Fibroblast of lung (primary cell): ENCODE data around the gene SPATA31D4. TPM values are rescaled to one million over a fixed set of nuclear protein-coding genes. Genes with fewer than 3 reads are reported as not detected.

Experiments used
- DNase-seq, 2 donors: peaks; one replicate each; pipeline versions ENCODE4 v3.0.0 to v3.0.0-alpha.2; 2010; ENCODE audit warnings: low read depth in 2 of 2
- H2AFZ ChIP-seq: 2 replicates; pipeline ENCODE4 v1.5.1; 2012; ENCODE audit warnings: low read length, control low read depth, inconsistent platforms
- H3K27ac ChIP-seq: 2 replicates; pipeline ENCODE4 v1.5.1; 2011; ENCODE audit warnings: low read length, control low read depth; ENCODE audit not compliant: insufficient read depth
- H3K27me3 ChIP-seq: 2 replicates; pipeline ENCODE4 v1.5.1; 2011; ENCODE audit warnings: mild to moderate bottlenecking, low read length; ENCODE audit not compliant: control insufficient read depth, insufficient read depth
- H3K36me3 ChIP-seq: 2 replicates; pipeline ENCODE4 v1.5.1; 2011; ENCODE audit warnings: low read length; ENCODE audit not compliant: control insufficient read depth, insufficient read depth
- H3K4me1 ChIP-seq: 2 replicates; pipeline ENCODE4 v1.5.1; 2011; ENCODE audit warnings: low read length; ENCODE audit not compliant: control insufficient read depth, insufficient read depth; ENCODE audit errors: extremely low read depth
- H3K4me2 ChIP-seq: 2 replicates; pipeline ENCODE4 v1.5.1; 2011; ENCODE audit warnings: low read length, control low read depth; ENCODE audit not compliant: insufficient read depth; ENCODE audit errors: extremely low read depth
- H3K4me3 ChIP-seq, 4 experiments: fragments of 200-600 bp in 1 of 4; sonication (generic) in 1 of 4; replicated peaks in 1 of 4; 2 replicates each; pipeline ENCODE4 v1.5.1; 2011 to 2016; ENCODE audit warnings: low read length in 4 of 4, low read depth in 3 of 4, mild to moderate bottlenecking in 3 of 4, control low read depth in 2 of 4, inconsistent platforms in 1 of 4, mixed read lengths in 1 of 4; ENCODE audit not compliant: insufficient read depth in 1 of 4; ENCODE audit errors: control extremely low read depth in 1 of 4
- H3K79me2 ChIP-seq: 2 replicates; pipeline ENCODE4 v1.5.1; 2012; ENCODE audit warnings: mild to moderate bottlenecking, low read length, inconsistent platforms; ENCODE audit not compliant: control insufficient read depth, insufficient read depth
- H3K9ac ChIP-seq: 2 replicates; pipeline ENCODE4 v1.5.1; 2011; ENCODE audit warnings: mild to moderate bottlenecking, low read length, control low read depth; ENCODE audit not compliant: insufficient read depth
- H3K9me3 ChIP-seq: 2 replicates; pipeline ENCODE4 v1.5.1; 2012; ENCODE audit warnings: low read depth, low read length; ENCODE audit not compliant: control insufficient read depth, insufficient read depth
- H4K20me1 ChIP-seq: 2 replicates; pipeline ENCODE4 v1.5.1; 2011; ENCODE audit warnings: low read length; ENCODE audit not compliant: control insufficient read depth, insufficient read depth; ENCODE audit errors: extremely low read depth
- EZH2 ChIP-seq: IDR thresholded peaks from 2 replicates; pipeline ENCODE4 v1.5.1; 2012; ENCODE audit warnings: low read length, control low read depth, mild to moderate bottlenecking; ENCODE audit errors: missing control alignments
- polyA plus RNA-seq, 2 donors: library from polyadenylated mRNA; depleted of rRNA in 1 of 2; stranded (reverse) in 1 of 2; unstranded in 1 of 2; fragments of >200 nt; gene quantifications; 2 replicates each; pipeline ENCODE4 v1.2.1, GENCODE V29; 2011 to 2012; ENCODE audit warnings: missing spikeins in 1 of 2
- total RNA-seq: library from RNA; depleted of rRNA; stranded (reverse); fragments of >200 nt; gene quantifications from 2 replicates; pipeline ENCODE4 v1.2.1, GENCODE V29; 2014
- TF ChIP-seq, protein P1 (sequence below), 2 donors: IDR thresholded peaks in 1 of 2; conservative IDR thresholded peaks in 1 of 2; 1 replicate in 1 of 2; 2 replicates in 1 of 2; pipeline ENCODE4 v1.5.1; 2011 to 2012; ENCODE audit warnings: low read length in 2 of 2, control low read depth in 1 of 2, inconsistent platforms in 1 of 2, low read depth in 1 of 2, mild to moderate bottlenecking in 1 of 2

The SPATA31D4 gene
- total and polyA plus RNA-seq, 2 donors (not counting 1 experiment from before 2014, with no cell fraction given) = not detected

DNA sequence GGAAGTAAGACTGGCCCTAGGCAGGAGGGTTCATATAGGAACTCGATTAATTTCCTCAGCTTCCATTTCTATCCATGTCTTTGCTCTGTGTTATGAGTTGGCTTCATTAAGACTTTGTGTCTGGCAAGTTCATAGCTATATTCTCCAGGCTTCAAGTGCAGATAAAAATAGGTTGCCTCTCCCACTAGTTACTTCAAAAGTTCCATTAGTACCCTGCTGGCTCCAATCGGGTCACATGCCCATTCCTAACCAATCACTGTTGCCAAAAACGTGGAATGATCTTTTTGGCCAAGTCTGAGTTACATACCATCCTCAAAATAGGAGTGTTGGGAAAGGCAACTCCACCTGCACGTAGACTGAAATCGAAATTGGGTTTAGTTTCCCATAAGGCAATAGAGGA lies 46.5 kb downstream of the SPATA31D4 start:
- Histone ChIP-seq H4K20me1 (no peaks in the 10 kb centered on the region), H3K9me3 (no peaks in the 10 kb centered on the region), H3K79me2 (no peaks in the 10 kb centered on the region), H3K4me3 (no peak overlapping the region), H2AFZ (no peak overlapping the region), H3K27ac (no peak overlapping the region), H3K27me3 (no peaks in the 10 kb centered on the region), H3K4me1 (no peaks in the 10 kb centered on the region), H3K4me2 (no peak overlapping the region), H3K36me3 (no peaks in the 10 kb centered on the region), H3K9ac (no peak overlapping the region)
- TF ChIP-seq EZH2 = no peak
- TF ChIP-seq, protein P1, sequence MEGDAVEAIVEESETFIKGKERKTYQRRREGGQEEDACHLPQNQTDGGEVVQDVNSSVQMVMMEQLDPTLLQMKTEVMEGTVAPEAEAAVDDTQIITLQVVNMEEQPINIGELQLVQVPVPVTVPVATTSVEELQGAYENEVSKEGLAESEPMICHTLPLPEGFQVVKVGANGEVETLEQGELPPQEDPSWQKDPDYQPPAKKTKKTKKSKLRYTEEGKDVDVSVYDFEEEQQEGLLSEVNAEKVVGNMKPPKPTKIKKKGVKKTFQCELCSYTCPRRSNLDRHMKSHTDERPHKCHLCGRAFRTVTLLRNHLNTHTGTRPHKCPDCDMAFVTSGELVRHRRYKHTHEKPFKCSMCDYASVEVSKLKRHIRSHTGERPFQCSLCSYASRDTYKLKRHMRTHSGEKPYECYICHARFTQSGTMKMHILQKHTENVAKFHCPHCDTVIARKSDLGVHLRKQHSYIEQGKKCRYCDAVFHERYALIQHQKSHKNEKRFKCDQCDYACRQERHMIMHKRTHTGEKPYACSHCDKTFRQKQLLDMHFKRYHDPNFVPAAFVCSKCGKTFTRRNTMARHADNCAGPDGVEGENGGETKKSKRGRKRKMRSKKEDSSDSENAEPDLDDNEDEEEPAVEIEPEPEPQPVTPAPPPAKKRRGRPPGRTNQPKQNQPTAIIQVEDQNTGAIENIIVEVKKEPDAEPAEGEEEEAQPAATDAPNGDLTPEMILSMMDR (conservative IDR thresholded peaks at IDR 0.05 in 1 of 2, IDR thresholded peaks at IDR 0.05 in 1 of 2; ENCODE audit: low read depth in 1 of 2, low read length in 2 of 2) = no peak
- DNase-seq = no peak

DNA sequence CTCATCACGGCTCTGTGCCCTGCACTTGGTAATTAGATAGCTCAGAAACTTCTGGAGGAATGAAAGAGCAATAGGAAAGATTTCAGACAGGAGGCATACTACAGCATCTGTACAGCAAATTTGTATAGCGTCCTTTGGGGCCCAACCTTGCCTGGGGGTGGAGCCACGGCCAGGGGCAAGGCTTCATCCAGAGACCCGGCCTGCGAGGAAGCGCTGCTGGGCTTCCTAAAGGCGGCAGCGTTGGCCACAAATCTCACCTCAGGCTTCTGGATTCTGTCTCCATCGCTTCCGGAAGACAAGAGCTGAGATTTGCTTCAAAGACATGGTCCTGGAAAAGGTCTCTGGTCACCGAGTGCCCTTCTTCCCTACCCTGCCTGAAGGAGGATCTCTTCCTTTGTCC lies 48.1 kb downstream of the SPATA31D4 start:
- Histone ChIP-seq H4K20me1 (no peaks in the 10 kb centered on the region), H3K27me3 (no peaks in the 10 kb centered on the region), H3K79me2 (no peaks in the 10 kb centered on the region), H3K4me1 (no peaks in the 10 kb centered on the region), H3K9me3 (no peaks in the 10 kb centered on the region), H3K4me2 (no peak overlapping the region), H2AFZ (no peak overlapping the region), H3K27ac (no peak overlapping the region), H3K9ac (no peak overlapping the region), H3K36me3 (no peaks in the 10 kb centered on the region), H3K4me3 (no peak overlapping the region)
- DNase-seq = no peak
- TF ChIP-seq EZH2 = no peak
- TF ChIP-seq, protein P1 (conservative IDR thresholded peaks at IDR 0.05 in 1 of 2, IDR thresholded peaks at IDR 0.05 in 1 of 2; ENCODE audit: low read depth in 1 of 2, low read length in 2 of 2) = no peak

DNA sequence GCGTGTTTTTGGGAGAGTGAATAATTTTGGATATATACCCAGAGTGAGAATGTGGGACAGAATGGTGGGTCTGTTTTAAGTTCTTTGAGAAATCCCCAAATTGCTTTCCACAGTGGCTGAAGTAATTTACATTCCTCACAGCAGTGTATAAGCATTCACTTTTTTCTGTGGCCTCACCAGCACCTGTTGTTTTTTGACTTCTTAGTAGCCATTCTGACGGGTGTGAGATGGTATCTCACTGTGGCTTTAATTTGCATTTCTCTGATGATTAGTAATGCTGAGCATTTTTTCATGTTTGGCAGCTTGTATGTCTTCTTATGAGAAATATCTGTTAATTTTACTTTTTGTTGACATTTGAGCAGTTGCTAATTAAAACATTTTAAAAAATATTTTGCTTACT lies 51.0 kb downstream of the SPATA31D4 start:
- Histone ChIP-seq H4K20me1 (no peaks in the 10 kb centered on the region), H3K9ac (no peak overlapping the region), H3K27ac (no peak overlapping the region), H3K36me3 (no peaks in the 10 kb centered on the region), H2AFZ (no peak overlapping the region), H3K4me1 (no peaks in the 10 kb centered on the region), H3K4me3 (no peak overlapping the region), H3K4me2 (no peak overlapping the region), H3K79me2 (no peaks in the 10 kb centered on the region), H3K27me3 (no peaks in the 10 kb centered on the region), H3K9me3 (no peaks in the 10 kb centered on the region)
- no peak for TF ChIP-seq EZH2
- TF ChIP-seq, protein P1 (conservative IDR thresholded peaks at IDR 0.05 in 1 of 2, IDR thresholded peaks at IDR 0.05 in 1 of 2; ENCODE audit: low read depth in 1 of 2, low read length in 2 of 2) = no peak
- DNase-seq = peak in 1 of 2 donors; percentile 58
